HepG2 (cell line): Measurements from ENCODE around the gene CDH23. TPM values are rescaled to one million over a fixed set of nuclear protein-coding genes. Genes with fewer than 3 reads are reported as not detected.

Source experiments
- HOXD1 ChIP-seq: sonication (generic); formaldehyde crosslinking; IDR thresholded peaks from 2 replicates; pipeline ENCODE4 v1.5.0; 2020; ENCODE audit warnings: missing genetic modification reagents
- RXRB ChIP-seq: IDR thresholded peaks from 2 replicates; pipeline ENCODE4 v1.6.1; 2016; ENCODE audit warnings: borderline replicate concordance, missing genetic modification reagents, missing compliant biosample characterization
- TOE1 ChIP-seq: sonication (generic); formaldehyde crosslinking; IDR thresholded peaks from 2 replicates; pipeline ENCODE4 v1.4.0; 2020; ENCODE audit warnings: mild to moderate bottlenecking, missing genetic modification reagents
- ZNF75D ChIP-seq: sonication (generic); formaldehyde crosslinking; IDR thresholded peaks from 2 replicates; pipeline ENCODE4 v1.8.1; 2023; ENCODE audit warnings: missing genetic modification reagents, mild to moderate bottlenecking, borderline replicate concordance
- polyA plus RNA-seq, 8 experiments: library from polyadenylated mRNA; depleted of rRNA in 3 of 8; stranded (reverse) in 7 of 8; unstranded in 1 of 8; fragments of >200 nt; fragmentation: Illumina TruSeq in 4 of 8; extraction: Trizol in 4 of 8; gene quantifications; 2 replicates each; pipeline versions ENCODE4 v1.2.1 to v1.2.3, GENCODE V29; 2011 to 2016; ENCODE audit warnings: low read depth in 4 of 8, missing spikeins in 1 of 8, mixed read lengths in 1 of 8; ENCODE audit not compliant: insufficient read depth in 1 of 8
- total RNA-seq, 5 experiments: library from RNA; depleted of rRNA; stranded (reverse); fragments of >200 nt; fragmentation: Illumina TruSeq; extraction: Trizol; gene quantifications; 2 replicates each; pipeline ENCODE4 v1.2.3, GENCODE V29; 2016; ENCODE audit warnings: low read depth in 1 of 5
- TF ChIP-seq, protein P1 (sequence below): sonication (generic); formaldehyde crosslinking; IDR thresholded peaks from one replicate; pipeline ENCODE4 v1.5.1; 2020; ENCODE audit warnings: mild to moderate bottlenecking, missing genetic modification reagents; ENCODE audit errors: not compliant biosample characterization
- TF ChIP-seq, protein P2 (sequence below): sonication (generic); formaldehyde crosslinking; IDR thresholded peaks from 2 replicates; pipeline ENCODE4 v1.4.0; 2020; ENCODE audit warnings: mild to moderate bottlenecking, missing genetic modification reagents

CDH23 gene
- total and polyA plus RNA-seq, 2 of the 13 experiments (the other 11 are each of a cell fraction or from before 2014, with no cell fraction given): 0.13 TPM; not detected in 1

DNA sequence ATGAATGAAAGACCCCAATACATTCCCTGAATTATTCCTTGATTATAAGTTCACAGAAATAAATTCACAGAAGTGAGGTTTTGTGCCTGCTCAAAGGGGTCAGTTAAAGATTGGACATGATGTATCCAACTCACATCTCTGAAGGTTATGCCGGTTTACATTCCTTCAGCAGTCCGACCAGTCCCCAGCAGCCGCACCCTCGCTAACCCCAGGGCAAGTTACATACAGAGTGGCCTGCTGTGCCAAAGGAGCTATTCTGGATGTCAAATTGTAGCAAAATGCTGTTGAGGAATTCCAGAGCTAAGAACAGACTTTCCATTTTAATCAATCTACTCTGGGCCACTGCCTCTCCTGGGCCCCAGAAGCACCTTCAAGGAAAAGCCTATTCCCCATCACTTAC, 434.0 kb downstream of the CDH23 start (continued):
- TF ChIP-seq, protein P1, sequence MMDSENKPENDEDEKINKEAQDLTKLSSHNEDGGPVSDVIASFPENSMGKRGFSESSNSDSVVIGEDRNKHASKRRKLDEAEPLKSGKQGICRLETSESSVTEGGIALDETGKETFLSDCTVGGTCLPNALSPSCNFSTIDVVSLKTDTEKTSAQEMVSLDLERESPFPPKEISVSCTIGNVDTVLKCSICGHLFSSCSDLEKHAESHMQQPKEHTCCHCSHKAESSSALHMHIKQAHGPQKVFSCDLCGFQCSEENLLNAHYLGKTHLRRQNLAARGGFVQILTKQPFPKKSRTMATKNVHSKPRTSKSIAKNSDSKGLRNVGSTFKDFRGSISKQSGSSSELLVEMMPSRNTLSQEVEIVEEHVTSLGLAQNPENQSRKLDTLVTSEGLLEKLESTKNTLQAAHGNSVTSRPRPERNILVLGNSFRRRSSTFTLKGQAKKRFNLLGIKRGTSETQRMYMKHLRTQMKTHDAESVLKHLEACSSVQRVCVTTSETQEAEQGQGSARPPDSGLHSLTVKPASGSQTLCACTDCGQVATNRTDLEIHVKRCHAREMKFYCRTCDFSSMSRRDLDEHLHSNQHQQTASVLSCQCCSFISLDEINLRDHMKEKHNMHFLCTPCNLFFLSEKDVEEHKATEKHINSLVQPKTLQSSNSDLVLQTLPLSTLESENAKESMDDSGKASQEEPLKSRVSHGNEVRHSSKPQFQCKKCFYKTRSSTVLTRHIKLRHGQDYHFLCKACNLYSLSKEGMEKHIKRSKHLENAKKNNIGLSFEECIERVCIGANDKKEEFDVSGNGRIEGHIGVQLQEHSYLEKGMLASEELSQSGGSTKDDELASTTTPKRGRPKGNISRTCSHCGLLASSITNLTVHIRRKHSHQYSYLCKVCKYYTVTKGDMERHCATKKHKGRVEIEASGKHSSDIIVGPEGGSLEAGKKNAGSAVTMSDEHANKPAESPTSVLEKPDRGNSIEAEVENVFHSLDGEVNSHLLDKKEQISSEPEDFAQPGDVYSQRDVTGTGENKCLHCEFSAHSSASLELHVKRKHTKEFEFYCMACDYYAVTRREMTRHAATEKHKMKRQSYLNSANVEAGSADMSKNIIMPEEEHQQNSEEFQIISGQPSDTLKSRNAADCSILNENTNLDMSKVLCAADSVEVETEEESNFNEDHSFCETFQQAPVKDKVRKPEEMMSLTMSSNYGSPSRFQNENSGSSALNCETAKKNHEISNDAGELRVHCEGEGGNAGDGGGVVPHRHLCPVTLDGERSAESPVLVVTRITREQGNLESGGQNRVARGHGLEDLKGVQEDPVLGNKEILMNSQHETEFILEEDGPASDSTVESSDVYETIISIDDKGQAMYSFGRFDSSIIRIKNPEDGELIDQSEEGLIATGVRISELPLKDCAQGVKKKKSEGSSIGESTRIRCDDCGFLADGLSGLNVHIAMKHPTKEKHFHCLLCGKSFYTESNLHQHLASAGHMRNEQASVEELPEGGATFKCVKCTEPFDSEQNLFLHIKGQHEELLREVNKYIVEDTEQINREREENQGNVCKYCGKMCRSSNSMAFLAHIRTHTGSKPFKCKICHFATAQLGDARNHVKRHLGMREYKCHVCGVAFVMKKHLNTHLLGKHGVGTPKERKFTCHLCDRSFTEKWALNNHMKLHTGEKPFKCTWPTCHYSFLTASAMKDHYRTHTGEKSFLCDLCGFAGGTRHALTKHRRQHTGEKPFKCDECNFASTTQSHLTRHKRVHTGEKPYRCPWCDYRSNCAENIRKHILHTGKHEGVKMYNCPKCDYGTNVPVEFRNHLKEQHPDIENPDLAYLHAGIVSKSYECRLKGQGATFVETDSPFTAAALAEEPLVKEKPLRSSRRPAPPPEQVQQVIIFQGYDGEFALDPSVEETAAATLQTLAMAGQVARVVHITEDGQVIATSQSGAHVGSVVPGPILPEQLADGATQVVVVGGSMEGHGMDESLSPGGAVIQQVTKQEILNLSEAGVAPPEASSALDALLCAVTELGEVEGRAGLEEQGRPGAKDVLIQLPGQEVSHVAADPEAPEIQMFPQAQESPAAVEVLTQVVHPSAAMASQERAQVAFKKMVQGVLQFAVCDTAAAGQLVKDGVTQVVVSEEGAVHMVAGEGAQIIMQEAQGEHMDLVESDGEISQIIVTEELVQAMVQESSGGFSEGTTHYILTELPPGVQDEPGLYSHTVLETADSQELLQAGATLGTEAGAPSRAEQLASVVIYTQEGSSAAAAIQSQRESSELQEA (CRISPR knock-in tag): no peak
- TF ChIP-seq HOXD1 (CRISPR knock-in tag) (no peak), TOE1 (CRISPR knock-in tag) (no peak), RXRB (CRISPR knock-in tag) (no peak), ZNF75D (CRISPR knock-in tag) (no peak)
- TF ChIP-seq, protein P2, sequence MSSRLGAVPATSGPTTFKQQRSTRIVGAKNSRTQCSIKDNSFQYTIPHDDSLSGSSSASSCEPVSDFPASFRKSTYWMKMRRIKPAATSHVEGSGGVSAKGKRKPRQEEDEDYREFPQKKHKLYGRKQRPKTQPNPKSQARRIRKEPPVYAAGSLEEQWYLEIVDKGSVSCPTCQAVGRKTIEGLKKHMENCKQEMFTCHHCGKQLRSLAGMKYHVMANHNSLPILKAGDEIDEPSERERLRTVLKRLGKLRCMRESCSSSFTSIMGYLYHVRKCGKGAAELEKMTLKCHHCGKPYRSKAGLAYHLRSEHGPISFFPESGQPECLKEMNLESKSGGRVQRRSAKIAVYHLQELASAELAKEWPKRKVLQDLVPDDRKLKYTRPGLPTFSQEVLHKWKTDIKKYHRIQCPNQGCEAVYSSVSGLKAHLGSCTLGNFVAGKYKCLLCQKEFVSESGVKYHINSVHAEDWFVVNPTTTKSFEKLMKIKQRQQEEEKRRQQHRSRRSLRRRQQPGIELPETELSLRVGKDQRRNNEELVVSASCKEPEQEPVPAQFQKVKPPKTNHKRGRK (CRISPR knock-in tag): no peak
